Vagina (tissue), 2 donors: ENCODE data around the gene NUCKS1. TPM values are rescaled to one million over a fixed set of nuclear protein-coding genes. Genes with fewer than 3 reads are reported as not detected.

Experiments
- DNase-seq, 2 donors: peaks; one replicate each; pipeline ENCODE4 v3.0.0-alpha.2; 2017; ENCODE audit errors: extremely low spot score in 2 of 2
- H3K27ac ChIP-seq: fragments of 200-600 bp; sonication (generic); one replicate; pipeline ENCODE4 v1.5.1; 2019
- H3K27me3 ChIP-seq: fragments of 200-600 bp; sonication (generic); one replicate; pipeline ENCODE4 v1.5.1; 2019
- H3K36me3 ChIP-seq, 2 donors: fragments of 200-600 bp; sonication (generic); one replicate each; pipeline ENCODE4 v1.5.1; 2017 to 2019
- H3K4me1 ChIP-seq: fragments of 200-600 bp; sonication (generic); one replicate; pipeline ENCODE4 v1.5.1; 2019
- H3K4me3 ChIP-seq, 2 donors: fragments of 200-600 bp; sonication (generic); 1 replicate in 1 of 2; 2 replicates in 1 of 2; pipeline ENCODE4 v1.5.1; 2016 to 2019
- H3K9me3 ChIP-seq: fragments of 200-600 bp; sonication (generic); one replicate; pipeline ENCODE4 v1.5.1; 2019
- POLR2A ChIP-seq, 2 donors: fragments of 450-650 bp; IDR thresholded peaks; one replicate each; pipeline ENCODE4 v1.6.1; 2017; ENCODE audit warnings: antibody characterized with exemption in 2 of 2, mild to moderate bottlenecking in 2 of 2, moderate library complexity in 2 of 2
- POLR2AphosphoS5 ChIP-seq, 2 donors: sonication (generic); formaldehyde crosslinking; IDR thresholded peaks; one replicate each; pipeline ENCODE4 v1.9.0; 2017; ENCODE audit warnings: antibody characterized with exemption in 2 of 2, mild to moderate bottlenecking in 2 of 2, low read depth in 1 of 2; ENCODE audit not compliant: insufficient read depth in 1 of 2
- intact Hi-C: fragments of 100-400 bp; cut with DNase I; formaldehyde crosslinking; loops from one replicate; pipeline ENCODE4 v1.15.1; 2023
- total RNA-seq: library from RNA; depleted of rRNA; stranded (reverse); fragments of >200 nt; gene quantifications from one replicate; pipeline ENCODE4 v1.2.3, GENCODE V29; 2016
- TF ChIP-seq, protein P1 (sequence below), 3 experiments: fragments of 450-650 bp in 2 of 3; fragments of 200-600 bp in 1 of 3; sonication (generic) in 1 of 3; IDR thresholded peaks; one replicate each; pipeline ENCODE4 v1.5.1; 2017 to 2019; ENCODE audit warnings: antibody characterized with exemption in 3 of 3, mild to moderate bottlenecking in 2 of 3, moderate library complexity in 2 of 3

NUCKS1 gene
- total RNA-seq, 1 donor from 2014 or later, result 57.2 TPM

DNA sequence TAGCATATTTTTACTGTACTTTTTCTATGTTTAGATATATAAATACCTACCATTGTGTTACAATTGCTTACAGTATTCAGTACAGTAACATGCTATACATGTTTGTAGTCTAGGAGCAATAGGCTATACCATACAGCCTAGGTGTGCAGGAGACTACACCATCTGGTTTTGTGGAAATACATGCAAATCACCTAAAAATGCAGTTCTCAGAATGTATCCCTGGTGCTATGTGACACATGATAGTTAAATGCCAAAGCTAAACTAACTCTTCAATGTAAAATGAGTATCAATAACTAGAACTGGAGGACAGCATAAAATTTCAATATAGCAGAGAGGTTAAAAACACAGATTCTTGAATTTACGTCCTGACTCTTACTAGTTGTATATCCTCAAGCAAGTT, 14.8 kb downstream of the NUCKS1 start:
- TF ChIP-seq, protein P1, sequence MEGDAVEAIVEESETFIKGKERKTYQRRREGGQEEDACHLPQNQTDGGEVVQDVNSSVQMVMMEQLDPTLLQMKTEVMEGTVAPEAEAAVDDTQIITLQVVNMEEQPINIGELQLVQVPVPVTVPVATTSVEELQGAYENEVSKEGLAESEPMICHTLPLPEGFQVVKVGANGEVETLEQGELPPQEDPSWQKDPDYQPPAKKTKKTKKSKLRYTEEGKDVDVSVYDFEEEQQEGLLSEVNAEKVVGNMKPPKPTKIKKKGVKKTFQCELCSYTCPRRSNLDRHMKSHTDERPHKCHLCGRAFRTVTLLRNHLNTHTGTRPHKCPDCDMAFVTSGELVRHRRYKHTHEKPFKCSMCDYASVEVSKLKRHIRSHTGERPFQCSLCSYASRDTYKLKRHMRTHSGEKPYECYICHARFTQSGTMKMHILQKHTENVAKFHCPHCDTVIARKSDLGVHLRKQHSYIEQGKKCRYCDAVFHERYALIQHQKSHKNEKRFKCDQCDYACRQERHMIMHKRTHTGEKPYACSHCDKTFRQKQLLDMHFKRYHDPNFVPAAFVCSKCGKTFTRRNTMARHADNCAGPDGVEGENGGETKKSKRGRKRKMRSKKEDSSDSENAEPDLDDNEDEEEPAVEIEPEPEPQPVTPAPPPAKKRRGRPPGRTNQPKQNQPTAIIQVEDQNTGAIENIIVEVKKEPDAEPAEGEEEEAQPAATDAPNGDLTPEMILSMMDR (IDR thresholded peaks at IDR 0.05), result no peak
- TF ChIP-seq POLR2A (IDR thresholded peaks at IDR 0.05) (no peak), POLR2AphosphoS5 (IDR thresholded peaks at IDR 0.05; ENCODE audit: insufficient read depth in 1 of 2, low read depth in 1 of 2) (no peak)

DNA sequence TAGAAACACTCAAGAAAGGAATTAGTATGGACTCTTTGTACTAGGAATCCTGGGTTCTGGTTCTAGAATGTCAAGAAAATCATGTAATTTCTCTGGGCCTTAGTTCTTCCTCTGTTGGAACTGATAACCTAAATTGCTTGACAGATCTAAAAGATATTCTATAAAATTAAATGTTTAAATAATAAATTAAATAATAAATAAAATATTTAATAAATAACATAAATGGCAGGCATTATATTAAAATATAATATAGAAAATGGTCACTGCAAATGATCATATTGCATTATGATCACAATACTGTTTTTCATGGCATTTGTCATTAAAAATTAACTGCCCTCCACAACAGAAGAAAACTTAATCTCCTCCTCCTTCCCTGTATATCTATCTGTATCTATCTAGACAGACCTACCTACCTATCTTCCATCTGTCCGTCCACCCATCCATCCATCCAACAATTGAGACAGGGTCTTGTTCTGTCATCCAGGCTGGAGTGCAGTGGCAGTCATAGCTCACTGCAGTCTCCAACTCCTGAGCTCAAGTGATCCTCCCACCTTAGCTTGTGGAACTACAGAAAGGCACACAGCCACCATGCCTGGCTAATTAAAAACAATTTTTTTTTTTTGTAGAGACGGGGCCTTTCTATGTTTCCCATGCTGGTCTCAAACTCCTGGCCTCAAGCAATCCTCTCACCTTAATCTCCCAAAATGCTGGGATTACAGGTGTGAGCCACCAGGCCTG, 16.4 kb downstream of the NUCKS1 start:
- Histone ChIP-seq H3K4me1 (peaks cover 9% of the 10 kb centered on the region), H3K4me3 (no peak overlapping the region), H3K9me3 (no peaks in the 10 kb centered on the region), H3K27me3 (no peaks in the 10 kb centered on the region), H3K27ac (no peak overlapping the region), H3K36me3 (peaks cover 0 to 6% of the 10 kb centered on the region in 2 donors)
- no peak for DNase-seq
- intact Hi-C loops, result no loop called here
- TF ChIP-seq POLR2AphosphoS5 (IDR thresholded peaks at IDR 0.05; ENCODE audit: insufficient read depth in 1 of 2, low read depth in 1 of 2), result no peak
- TF ChIP-seq POLR2A (IDR thresholded peaks at IDR 0.05), result no peak
- TF ChIP-seq, protein P1 (IDR thresholded peaks at IDR 0.05), result no peak

More for the DNA sequence above, 14.8 kb downstream of the NUCKS1 start:
- DNase-seq, result no peak
- Histone ChIP-seq H3K27me3 (no peaks in the 10 kb centered on the region), H3K36me3 (peaks cover 0 to 3% of the 10 kb centered on the region in 2 donors), H3K27ac (no peak overlapping the region), H3K4me3 (no peak overlapping the region), H3K9me3 (no peaks in the 10 kb centered on the region), H3K4me1 (peaks cover 25% of the 10 kb centered on the region)
- intact Hi-C loops, result no loop called here

DNA sequence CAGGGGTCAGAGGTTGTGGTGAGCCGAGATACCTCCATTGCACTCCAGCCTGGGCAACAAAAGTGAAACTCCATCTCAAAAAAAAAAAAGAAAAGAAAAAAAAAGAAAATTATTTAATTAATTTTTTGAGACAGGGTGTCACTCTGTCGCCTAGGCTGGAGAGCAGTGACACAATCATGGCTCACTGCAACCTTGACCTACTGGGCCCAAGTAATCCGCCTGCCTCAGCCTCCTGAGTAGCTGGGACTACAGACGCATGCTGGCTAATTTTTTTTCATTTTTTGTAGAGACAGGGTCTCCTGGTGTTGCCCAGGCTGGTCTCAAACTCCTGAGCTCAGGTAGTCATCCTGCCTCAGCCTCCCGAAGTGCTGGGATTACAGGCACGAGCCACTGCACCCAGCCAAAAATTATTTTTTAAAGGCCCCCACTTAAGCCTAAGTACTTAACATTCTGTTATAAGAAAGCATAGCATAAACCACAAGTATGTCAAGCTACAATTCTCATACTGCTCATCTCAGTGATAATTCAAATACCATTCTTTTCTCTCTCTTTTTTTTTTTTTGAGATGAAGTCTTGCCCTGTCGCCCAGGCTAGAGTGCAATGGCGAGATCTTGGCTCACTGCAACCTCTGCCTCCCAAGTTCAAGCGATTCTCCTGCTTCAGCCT, 19.9 kb downstream of the NUCKS1 start:
- intact Hi-C loops, result no loop called here
- H3K27me3 ChIP-seq, result no peaks in the 10 kb centered on the region
- peaks cover 9% of the 10 kb centered on the region for H3K4me1 ChIP-seq
- H3K36me3 ChIP-seq, result peaks cover 0 to 12% of the 10 kb centered on the region in 2 donors
- H3K27ac ChIP-seq, result no peak overlapping the region
- no peaks in the 10 kb centered on the region for H3K9me3 ChIP-seq
- no peak overlapping the region for H3K4me3 ChIP-seq
- TF ChIP-seq, protein P1 (IDR thresholded peaks at IDR 0.05), result no peak
- TF ChIP-seq POLR2A (IDR thresholded peaks at IDR 0.05), result no peak
- TF ChIP-seq POLR2AphosphoS5 (IDR thresholded peaks at IDR 0.05; ENCODE audit: insufficient read depth in 1 of 2, low read depth in 1 of 2), result no peak
- no peak for DNase-seq

DNA sequence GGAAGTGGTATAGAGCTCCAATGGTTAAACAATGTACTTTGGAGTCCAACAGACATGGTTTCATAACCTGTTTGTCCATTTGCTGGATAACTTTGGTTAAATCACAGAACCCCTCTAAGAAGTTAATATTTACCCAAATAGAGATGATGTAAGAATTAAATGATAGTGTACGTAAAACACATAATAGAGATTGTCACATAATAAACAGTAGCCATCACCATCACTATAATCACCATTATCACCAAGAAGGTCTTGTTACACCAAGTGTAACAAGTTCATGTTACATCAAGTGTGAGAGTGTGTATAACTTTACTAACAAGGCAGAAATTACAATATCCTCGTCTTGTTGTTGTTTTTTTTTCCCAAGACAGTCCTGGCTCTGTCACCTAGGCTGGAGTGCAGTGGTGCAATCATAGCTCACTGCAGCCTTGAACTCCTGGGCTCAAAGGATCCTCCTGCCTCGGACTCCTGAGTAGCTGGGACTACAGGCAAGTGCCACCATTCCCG, 23.3 kb downstream of the NUCKS1 start:
- no peak overlapping the region for H3K4me3 ChIP-seq
- H3K27ac ChIP-seq, result no peak overlapping the region
- intact Hi-C loops, result no loop called here
- H3K27me3 ChIP-seq, result no peaks in the 10 kb centered on the region
- TF ChIP-seq, protein P1 (IDR thresholded peaks at IDR 0.05), result no peak
- TF ChIP-seq POLR2A (IDR thresholded peaks at IDR 0.05), result no peak
- TF ChIP-seq POLR2AphosphoS5 (IDR thresholded peaks at IDR 0.05; ENCODE audit: insufficient read depth in 1 of 2, low read depth in 1 of 2), result no peak
- no peak for DNase-seq
- peaks cover 0 to 30% of the 10 kb centered on the region in 2 donors for H3K36me3 ChIP-seq
- H3K4me1 ChIP-seq, result peaks cover 9% of the 10 kb centered on the region
- H3K9me3 ChIP-seq, result no peaks in the 10 kb centered on the region
